PC-3 (cell line): ENCODE measurements around the gene SPOPL.
"Not testable (repeated sequence)": the region's sequence is repeated elsewhere in the genome, so short reads cannot be mapped to it uniquely, and the experiment has no call there.

Source experiments
- EZH2 ChIP-seq: fragments of 300-600 bp; sonication (generic); IDR thresholded peaks from one replicate; pipeline ENCODE4 v1.6.1; 2017; ENCODE audit warnings: antibody characterized with exemption, mild to moderate bottlenecking, low read length; ENCODE audit not compliant: unreplicated experiment
- TF ChIP-seq, protein P1 (sequence below): fragments of 300-600 bp; sonication (generic); conservative IDR thresholded peaks from 2 replicates; pipeline ENCODE4 v1.5.1; 2017; ENCODE audit warnings: antibody characterized with exemption, low read depth, mild to moderate bottlenecking, low read length

- TF ChIP-seq, protein P1, sequence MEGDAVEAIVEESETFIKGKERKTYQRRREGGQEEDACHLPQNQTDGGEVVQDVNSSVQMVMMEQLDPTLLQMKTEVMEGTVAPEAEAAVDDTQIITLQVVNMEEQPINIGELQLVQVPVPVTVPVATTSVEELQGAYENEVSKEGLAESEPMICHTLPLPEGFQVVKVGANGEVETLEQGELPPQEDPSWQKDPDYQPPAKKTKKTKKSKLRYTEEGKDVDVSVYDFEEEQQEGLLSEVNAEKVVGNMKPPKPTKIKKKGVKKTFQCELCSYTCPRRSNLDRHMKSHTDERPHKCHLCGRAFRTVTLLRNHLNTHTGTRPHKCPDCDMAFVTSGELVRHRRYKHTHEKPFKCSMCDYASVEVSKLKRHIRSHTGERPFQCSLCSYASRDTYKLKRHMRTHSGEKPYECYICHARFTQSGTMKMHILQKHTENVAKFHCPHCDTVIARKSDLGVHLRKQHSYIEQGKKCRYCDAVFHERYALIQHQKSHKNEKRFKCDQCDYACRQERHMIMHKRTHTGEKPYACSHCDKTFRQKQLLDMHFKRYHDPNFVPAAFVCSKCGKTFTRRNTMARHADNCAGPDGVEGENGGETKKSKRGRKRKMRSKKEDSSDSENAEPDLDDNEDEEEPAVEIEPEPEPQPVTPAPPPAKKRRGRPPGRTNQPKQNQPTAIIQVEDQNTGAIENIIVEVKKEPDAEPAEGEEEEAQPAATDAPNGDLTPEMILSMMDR, result not testable (repeated sequence)
- TF ChIP-seq EZH2, result not testable (repeated sequence)
These were observed 22.1 kb downstream of the SPOPL start for GRCh38 chr2:138523673-138524042.
